ENCODE data around the gene GOLPH3. TPM values are rescaled to one million over a fixed set of nuclear protein-coding genes. Genes with fewer than 3 reads are reported as not detected.

GOLPH3 gene
- total RNA-seq, 3 donors from 2014 or later = 83.2 to 100 (median 87.8) TPM

DNA sequence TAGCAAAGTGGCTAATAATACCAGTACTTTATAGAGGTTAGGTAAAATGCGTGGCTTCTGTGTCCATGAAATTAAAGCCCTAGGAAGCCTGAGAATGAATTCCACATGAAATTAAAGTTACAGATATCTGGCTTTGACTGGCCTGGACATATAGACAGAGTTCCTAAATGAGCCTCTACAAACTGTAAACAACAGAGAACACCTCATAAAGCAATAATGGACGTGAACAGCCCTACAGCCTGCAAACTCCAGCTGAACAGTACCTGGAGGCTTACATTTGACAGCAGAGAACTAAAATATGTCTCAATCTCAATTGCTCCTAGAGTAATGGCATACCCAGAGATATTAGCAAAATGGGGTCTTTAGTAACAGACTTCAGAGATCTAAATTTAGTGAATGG, 28.7 kb downstream of the GOLPH3 start:
- Histone ChIP-seq H3K27ac (no peak overlapping the region), H3K4me3 (no peak overlapping the region), H3K4me1 (no peaks in the 10 kb centered on the region), H3K36me3 (no peaks in the 10 kb centered on the region), H3K27me3 (no peaks in the 10 kb centered on the region), H3K9me3 (no peaks in the 10 kb centered on the region)
- TF ChIP-seq, protein P1, sequence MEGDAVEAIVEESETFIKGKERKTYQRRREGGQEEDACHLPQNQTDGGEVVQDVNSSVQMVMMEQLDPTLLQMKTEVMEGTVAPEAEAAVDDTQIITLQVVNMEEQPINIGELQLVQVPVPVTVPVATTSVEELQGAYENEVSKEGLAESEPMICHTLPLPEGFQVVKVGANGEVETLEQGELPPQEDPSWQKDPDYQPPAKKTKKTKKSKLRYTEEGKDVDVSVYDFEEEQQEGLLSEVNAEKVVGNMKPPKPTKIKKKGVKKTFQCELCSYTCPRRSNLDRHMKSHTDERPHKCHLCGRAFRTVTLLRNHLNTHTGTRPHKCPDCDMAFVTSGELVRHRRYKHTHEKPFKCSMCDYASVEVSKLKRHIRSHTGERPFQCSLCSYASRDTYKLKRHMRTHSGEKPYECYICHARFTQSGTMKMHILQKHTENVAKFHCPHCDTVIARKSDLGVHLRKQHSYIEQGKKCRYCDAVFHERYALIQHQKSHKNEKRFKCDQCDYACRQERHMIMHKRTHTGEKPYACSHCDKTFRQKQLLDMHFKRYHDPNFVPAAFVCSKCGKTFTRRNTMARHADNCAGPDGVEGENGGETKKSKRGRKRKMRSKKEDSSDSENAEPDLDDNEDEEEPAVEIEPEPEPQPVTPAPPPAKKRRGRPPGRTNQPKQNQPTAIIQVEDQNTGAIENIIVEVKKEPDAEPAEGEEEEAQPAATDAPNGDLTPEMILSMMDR (IDR thresholded peaks at IDR 0.05) = no peak
- no peak for TF ChIP-seq POLR2AphosphoS5 (IDR thresholded peaks at IDR 0.05)
- TF ChIP-seq POLR2A (IDR thresholded peaks at IDR 0.05) = no peak
- intact Hi-C loops (cut with DNase I; ENCODE audit: low total_unique reads) = no loop called here
- DNase-seq (ENCODE audit: low spot score in 2 of 2) = no peak

DNA sequence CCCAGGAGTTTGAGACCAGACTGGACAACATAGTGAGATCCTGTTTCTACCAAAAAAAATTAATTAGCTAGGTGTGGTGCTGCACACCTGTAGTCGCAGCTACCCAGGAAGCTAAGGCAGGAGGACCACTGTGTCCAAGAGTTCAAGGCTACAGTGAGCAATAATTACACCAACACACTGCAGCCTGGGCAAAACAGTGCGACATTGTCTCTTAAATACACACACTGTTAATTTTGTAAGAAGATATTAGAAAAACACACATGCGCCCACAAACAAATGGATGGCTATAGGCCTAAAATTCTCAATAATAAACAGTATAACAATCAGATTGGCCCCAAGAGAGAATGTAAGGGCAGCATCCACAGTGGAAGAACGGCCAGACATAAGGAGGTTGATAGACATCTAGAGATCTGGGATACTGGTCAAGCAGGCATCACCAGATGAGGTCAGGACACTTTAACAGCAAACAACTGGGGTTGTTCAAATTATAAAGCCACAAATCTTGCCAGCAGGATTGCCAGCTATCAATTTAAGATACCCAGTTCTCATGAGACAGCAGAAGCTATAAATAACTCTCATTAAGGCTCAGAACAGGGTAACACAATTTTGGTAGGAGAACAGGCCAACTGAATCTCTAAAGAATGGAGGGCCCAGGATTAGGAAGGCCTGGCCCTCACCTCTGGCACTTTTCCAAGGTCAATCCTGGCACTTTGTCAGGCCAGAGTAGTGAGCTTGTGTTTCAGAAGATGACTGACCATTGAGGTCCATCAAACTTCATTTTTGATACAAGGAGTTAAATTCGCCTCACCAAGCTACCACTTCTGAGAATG, 29.5 kb downstream of the GOLPH3 start:
- no peaks in the 10 kb centered on the region for H3K4me1 ChIP-seq
- H3K27ac ChIP-seq = no peak overlapping the region
- TF ChIP-seq, protein P1 (IDR thresholded peaks at IDR 0.05) = no peak
- no peak for TF ChIP-seq POLR2A (IDR thresholded peaks at IDR 0.05)
- no peaks in the 10 kb centered on the region for H3K27me3 ChIP-seq
- H3K4me3 ChIP-seq = no peak overlapping the region
- intact Hi-C loops (cut with DNase I; ENCODE audit: low total_unique reads) = no loop called here
- DNase-seq (ENCODE audit: low spot score in 2 of 2) = no peak
- no peaks in the 10 kb centered on the region for H3K9me3 ChIP-seq
- no peaks in the 10 kb centered on the region for H3K36me3 ChIP-seq

DNA sequence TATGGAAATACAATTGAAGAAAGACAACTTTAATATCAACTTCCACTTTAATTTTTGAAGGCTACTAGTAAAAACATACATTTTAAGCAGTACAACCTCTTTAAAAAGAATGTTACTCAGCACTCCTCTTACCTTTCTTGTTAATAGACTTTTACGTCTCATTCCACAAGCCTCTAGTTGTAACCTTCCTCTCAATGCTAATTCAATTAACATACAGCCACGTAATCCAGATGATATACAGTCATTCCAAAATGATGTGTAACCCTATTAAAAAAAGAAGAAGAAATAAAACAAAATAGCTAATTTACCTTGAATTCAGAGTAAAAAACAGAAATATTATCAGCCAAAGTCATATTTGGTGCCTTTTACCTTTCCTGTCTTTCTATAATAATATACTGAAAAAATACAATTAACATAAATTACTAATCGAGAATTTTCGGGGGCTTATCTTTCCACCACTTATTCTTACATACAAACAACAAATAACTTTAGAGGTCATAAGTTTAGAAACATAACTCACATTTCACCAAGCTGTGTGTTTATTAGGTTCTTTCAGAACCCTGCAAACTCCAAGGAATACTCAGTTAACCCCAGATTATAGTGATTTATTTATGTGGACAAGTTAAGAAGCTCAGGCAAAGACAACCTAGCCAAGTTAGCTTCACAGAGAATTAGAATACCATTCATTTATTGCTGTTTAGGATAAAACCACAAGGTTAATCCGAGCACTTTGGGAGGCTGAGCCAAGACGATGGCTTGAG, 30.3 kb downstream of the GOLPH3 start:
- H3K27me3 ChIP-seq = no peaks in the 10 kb centered on the region
- intact Hi-C loops (cut with DNase I; ENCODE audit: low total_unique reads) = no loop called here
- no peaks in the 10 kb centered on the region for H3K4me1 ChIP-seq
- no peak for DNase-seq (ENCODE audit: low spot score in 2 of 2)
- TF ChIP-seq, protein P1 (IDR thresholded peaks at IDR 0.05) = no peak
- TF ChIP-seq POLR2A (IDR thresholded peaks at IDR 0.05) (no peak), POLR2AphosphoS5 (IDR thresholded peaks at IDR 0.05) (no peak)
- no peaks in the 10 kb centered on the region for H3K36me3 ChIP-seq
- no peaks in the 10 kb centered on the region for H3K9me3 ChIP-seq
- no peak overlapping the region for H3K4me3 ChIP-seq
- H3K27ac ChIP-seq = no peak overlapping the region

DNA sequence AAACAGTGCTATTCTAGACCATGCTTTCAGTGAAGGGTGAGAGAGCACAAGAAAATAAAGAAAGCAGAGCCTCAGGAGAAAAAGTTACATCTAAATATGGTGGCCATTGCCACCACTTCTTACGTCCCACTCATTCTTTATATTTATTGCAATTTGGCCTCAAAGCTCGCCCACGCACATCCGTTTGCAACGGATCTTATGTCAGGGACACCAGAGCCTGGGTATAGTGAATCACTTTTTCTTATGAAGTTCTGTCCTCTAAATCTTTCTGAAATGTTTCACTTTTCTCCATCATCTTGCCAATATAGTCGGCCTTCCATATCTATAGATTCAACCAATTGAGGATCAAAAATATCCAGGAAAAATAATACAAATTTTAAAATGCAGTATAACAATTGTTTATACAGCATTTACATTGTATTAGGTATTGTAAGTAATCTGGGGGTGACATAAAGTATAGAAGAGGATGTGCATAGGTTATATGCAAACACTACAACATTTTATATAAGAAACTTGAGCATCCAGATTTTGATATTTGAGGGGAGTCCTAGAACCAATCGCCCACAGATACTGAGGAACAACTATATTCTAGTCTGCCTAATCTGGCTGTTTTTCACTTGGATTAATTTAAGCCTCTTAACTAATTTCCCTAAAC, 35.2 kb downstream of the GOLPH3 start:
- H3K27ac ChIP-seq = no peak overlapping the region
- H3K27me3 ChIP-seq = no peaks in the 10 kb centered on the region
- intact Hi-C loops (cut with DNase I; ENCODE audit: low total_unique reads) = no loop called here
- no peaks in the 10 kb centered on the region for H3K9me3 ChIP-seq
- TF ChIP-seq POLR2A (IDR thresholded peaks at IDR 0.05) (no peak), POLR2AphosphoS5 (IDR thresholded peaks at IDR 0.05) (no peak)
- TF ChIP-seq, protein P1 (IDR thresholded peaks at IDR 0.05) = no peak
- no peak overlapping the region for H3K4me3 ChIP-seq
- DNase-seq (ENCODE audit: low spot score in 2 of 2) = no peak
- H3K4me1 ChIP-seq = no peaks in the 10 kb centered on the region
- no peaks in the 10 kb centered on the region for H3K36me3 ChIP-seq
